HEK293 (cell line): Measurements from ENCODE around the gene KIF17.

Source experiments
- CTCF ChIA-PET: fragments of 350-600 bp; formaldehyde crosslinking; extraction: SDS; loops from one replicate; lab custom pipeline; 2021; ENCODE audit warnings: antibody characterized with exemption; lab: Yijun Ruan, JAX
- POLR2A ChIA-PET: fragments of 300-600 bp; formaldehyde crosslinking; extraction: SDS; loops from one replicate; lab custom pipeline; 2020; ENCODE audit warnings: antibody characterized with exemption, inconsistent platforms; lab: Yijun Ruan, JAX
- H3K27ac ChIP-seq: fragments of 200-500 bp; sonication (Bioruptor generic); 2 replicates; pipeline ENCODE4 v1.5.1; 2014; ENCODE audit warnings: low read depth, low read length, control low read depth, inconsistent platforms; ENCODE audit errors: extremely low read depth
- H3K36me3 ChIP-seq, 2 experiments: fragments of 200-500 bp in 1 of 2; sonication (Bioruptor generic) in 1 of 2; 1 replicate in 1 of 2; 2 replicates in 1 of 2; pipeline ENCODE4 v1.5.1; 2014 to 2017; ENCODE audit warnings: inconsistent platforms in 2 of 2, low read length in 2 of 2; ENCODE audit not compliant: control insufficient read depth in 2 of 2, insufficient read depth in 1 of 2
- H3K4me1 ChIP-seq: fragments of 200-500 bp; sonication (Bioruptor generic); 2 replicates; pipeline ENCODE4 v1.5.1; 2014; ENCODE audit warnings: mild to moderate bottlenecking, low read length, inconsistent platforms; ENCODE audit not compliant: control insufficient read depth, insufficient read depth
- H3K4me3 ChIP-seq: 2 replicates; pipeline ENCODE4 v1.5.1; 2011; ENCODE audit warnings: low read depth, mild to moderate bottlenecking, control low read depth, low read length, moderate library complexity
- H3K9me3 ChIP-seq: fragments of 200-500 bp; sonication (Bioruptor generic); 2 replicates; pipeline ENCODE4 v1.5.1; 2014; ENCODE audit warnings: low read depth, low read length, inconsistent platforms; ENCODE audit not compliant: control insufficient read depth, insufficient read depth
- ELK4 ChIP-seq: IDR thresholded peaks from 2 replicates; pipeline ENCODE4 v1.6.1; 2011; ENCODE audit warnings: mild to moderate bottlenecking, low read depth, low read length, borderline replicate concordance
- FEZF1 ChIP-seq: fragments of 450-650 bp; formaldehyde crosslinking; IDR thresholded peaks from 2 replicates; pipeline ENCODE4 v1.5.1; 2016; ENCODE audit warnings: missing biosample characterization, missing genetic modification characterization
- RBAK ChIP-seq: fragments of 450-650 bp; formaldehyde crosslinking; IDR thresholded peaks from 2 replicates; pipeline ENCODE4 v1.5.1; 2016; ENCODE audit warnings: missing biosample characterization, missing genetic modification characterization
- REPIN1 ChIP-seq: fragments of 450-650 bp; formaldehyde crosslinking; IDR thresholded peaks from 2 replicates; pipeline ENCODE4 v1.5.1; 2017; ENCODE audit warnings: missing biosample characterization, missing genetic modification characterization, low read depth
- SETDB1 ChIP-seq: IDR thresholded peaks from one replicate; pipeline ENCODE4 v1.6.1; 2017; ENCODE audit warnings: mild to moderate bottlenecking, low read length, moderate library complexity, mixed read lengths; ENCODE audit not compliant: insufficient read length
- ZBTB1 ChIP-seq: fragments of 450-650 bp; formaldehyde crosslinking; IDR thresholded peaks from 2 replicates; pipeline ENCODE4 v1.5.1; 2016; ENCODE audit warnings: missing biosample characterization, missing genetic modification characterization
- ZBTB10 ChIP-seq: fragments of 450-650 bp; formaldehyde crosslinking; IDR thresholded peaks from 2 replicates; pipeline ENCODE4 v1.5.1; 2016; ENCODE audit warnings: missing biosample characterization, missing genetic modification characterization
- ZBTB8A ChIP-seq: fragments of 450-650 bp; formaldehyde crosslinking; IDR thresholded peaks from 2 replicates; pipeline ENCODE4 v1.5.1; 2016; ENCODE audit warnings: missing biosample characterization, missing genetic modification characterization
- ZNF175 ChIP-seq: fragments of 450-650 bp; formaldehyde crosslinking; IDR thresholded peaks from 2 replicates; pipeline ENCODE4 v1.5.1; 2016; ENCODE audit warnings: missing biosample characterization, missing genetic modification characterization
- ZNF214 ChIP-seq: fragments of 450-650 bp; formaldehyde crosslinking; IDR thresholded peaks from 2 replicates; pipeline ENCODE4 v1.5.1; 2017; ENCODE audit warnings: missing biosample characterization, mild to moderate bottlenecking, missing genetic modification characterization, borderline replicate concordance
- ZNF341 ChIP-seq: fragments of 450-650 bp; formaldehyde crosslinking; IDR thresholded peaks from 2 replicates; pipeline ENCODE4; 2016; ENCODE audit warnings: low read depth, missing biosample characterization, missing genetic modification characterization
- ZNF521 ChIP-seq: fragments of 450-650 bp; formaldehyde crosslinking; IDR thresholded peaks from 2 replicates; pipeline ENCODE4 v1.5.1; 2017; ENCODE audit warnings: missing biosample characterization, mild to moderate bottlenecking, missing genetic modification characterization
- ZNF548 ChIP-seq: fragments of 450-650 bp; formaldehyde crosslinking; IDR thresholded peaks from 2 replicates; pipeline ENCODE4 v1.5.1; 2016; ENCODE audit warnings: missing biosample characterization, missing genetic modification characterization
- ZNF558 ChIP-seq: fragments of 450-650 bp; formaldehyde crosslinking; IDR thresholded peaks from 2 replicates; pipeline ENCODE4 v1.5.1; 2016; ENCODE audit warnings: missing biosample characterization, missing genetic modification characterization
- TF ChIP-seq, protein P1 (sequence below): fragments of 450-650 bp; formaldehyde crosslinking; IDR thresholded peaks from 2 replicates; pipeline ENCODE4 v1.5.1; 2016; ENCODE audit warnings: missing biosample characterization, missing genetic modification characterization
- TF ChIP-seq, protein P2 (sequence below): fragments of 450-650 bp; formaldehyde crosslinking; IDR thresholded peaks from 2 replicates; pipeline ENCODE4 v1.5.1; 2016; ENCODE audit warnings: missing biosample characterization, missing genetic modification characterization

Gene KIF17

GRCh38 chr1:20723537-20724363, 5.9 kb upstream of the KIF17 start:
- no peaks in the 10 kb centered on the region for H3K4me1 ChIP-seq
- no peaks in the 10 kb centered on the region for H3K36me3 ChIP-seq
- TF ChIP-seq ELK4 (no peak), ZNF341 (tag by site-specific recombination) (no peak), SETDB1 (no peak), ZBTB1 (no peak)
- H3K9me3 ChIP-seq = no peaks in the 10 kb centered on the region
- ChIA-PET POLR2A (no interaction called here), CTCF (no interaction called here)
- H3K27ac ChIP-seq = no peak overlapping the region
- H3K4me3 ChIP-seq = no peak overlapping the region

DNA sequence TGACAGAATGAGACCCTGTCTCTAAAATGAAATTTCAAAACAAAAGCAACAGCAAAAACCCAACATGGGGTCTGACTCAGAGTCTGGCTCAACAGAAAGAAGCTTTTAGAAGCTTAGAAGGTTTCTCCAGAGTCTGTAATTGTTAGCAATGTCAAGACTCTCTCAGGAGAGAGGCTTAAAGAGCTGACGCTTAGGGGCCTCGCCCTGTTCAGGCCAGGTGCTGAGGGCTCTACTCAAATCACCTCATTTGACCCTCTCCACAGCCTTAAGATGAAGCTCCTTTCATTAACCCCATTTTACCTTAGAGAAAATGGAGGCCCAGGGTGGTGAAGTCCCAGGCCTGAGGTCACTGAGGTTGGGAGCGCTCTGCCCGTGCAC, 5.3 kb upstream of the KIF17 start:
- Histone ChIP-seq H3K9me3 (no peaks in the 10 kb centered on the region), H3K4me1 (no peaks in the 10 kb centered on the region), H3K4me3 (no peak overlapping the region), H3K27ac (no peak overlapping the region), H3K36me3 (no peaks in the 10 kb centered on the region)
- TF ChIP-seq ZBTB10 (tag by site-specific recombination) = no peak
- TF ChIP-seq, protein P1, sequence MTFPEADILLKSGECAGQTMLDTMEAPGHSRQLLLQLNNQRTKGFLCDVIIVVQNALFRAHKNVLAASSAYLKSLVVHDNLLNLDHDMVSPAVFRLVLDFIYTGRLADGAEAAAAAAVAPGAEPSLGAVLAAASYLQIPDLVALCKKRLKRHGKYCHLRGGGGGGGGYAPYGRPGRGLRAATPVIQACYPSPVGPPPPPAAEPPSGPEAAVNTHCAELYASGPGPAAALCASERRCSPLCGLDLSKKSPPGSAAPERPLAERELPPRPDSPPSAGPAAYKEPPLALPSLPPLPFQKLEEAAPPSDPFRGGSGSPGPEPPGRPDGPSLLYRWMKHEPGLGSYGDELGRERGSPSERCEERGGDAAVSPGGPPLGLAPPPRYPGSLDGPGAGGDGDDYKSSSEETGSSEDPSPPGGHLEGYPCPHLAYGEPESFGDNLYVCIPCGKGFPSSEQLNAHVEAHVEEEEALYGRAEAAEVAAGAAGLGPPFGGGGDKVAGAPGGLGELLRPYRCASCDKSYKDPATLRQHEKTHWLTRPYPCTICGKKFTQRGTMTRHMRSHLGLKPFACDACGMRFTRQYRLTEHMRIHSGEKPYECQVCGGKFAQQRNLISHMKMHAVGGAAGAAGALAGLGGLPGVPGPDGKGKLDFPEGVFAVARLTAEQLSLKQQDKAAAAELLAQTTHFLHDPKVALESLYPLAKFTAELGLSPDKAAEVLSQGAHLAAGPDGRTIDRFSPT (tag by site-specific recombination) = no peak
- TF ChIP-seq, protein P2, sequence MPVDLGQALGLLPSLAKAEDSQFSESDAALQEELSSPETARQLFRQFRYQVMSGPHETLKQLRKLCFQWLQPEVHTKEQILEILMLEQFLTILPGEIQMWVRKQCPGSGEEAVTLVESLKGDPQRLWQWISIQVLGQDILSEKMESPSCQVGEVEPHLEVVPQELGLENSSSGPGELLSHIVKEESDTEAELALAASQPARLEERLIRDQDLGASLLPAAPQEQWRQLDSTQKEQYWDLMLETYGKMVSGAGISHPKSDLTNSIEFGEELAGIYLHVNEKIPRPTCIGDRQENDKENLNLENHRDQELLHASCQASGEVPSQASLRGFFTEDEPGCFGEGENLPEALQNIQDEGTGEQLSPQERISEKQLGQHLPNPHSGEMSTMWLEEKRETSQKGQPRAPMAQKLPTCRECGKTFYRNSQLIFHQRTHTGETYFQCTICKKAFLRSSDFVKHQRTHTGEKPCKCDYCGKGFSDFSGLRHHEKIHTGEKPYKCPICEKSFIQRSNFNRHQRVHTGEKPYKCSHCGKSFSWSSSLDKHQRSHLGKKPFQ = no peak
- TF ChIP-seq RBAK (tag by site-specific recombination) = no peak
- CTCF ChIA-PET = no interaction called here
- POLR2A ChIA-PET = no interaction called here

DNA sequence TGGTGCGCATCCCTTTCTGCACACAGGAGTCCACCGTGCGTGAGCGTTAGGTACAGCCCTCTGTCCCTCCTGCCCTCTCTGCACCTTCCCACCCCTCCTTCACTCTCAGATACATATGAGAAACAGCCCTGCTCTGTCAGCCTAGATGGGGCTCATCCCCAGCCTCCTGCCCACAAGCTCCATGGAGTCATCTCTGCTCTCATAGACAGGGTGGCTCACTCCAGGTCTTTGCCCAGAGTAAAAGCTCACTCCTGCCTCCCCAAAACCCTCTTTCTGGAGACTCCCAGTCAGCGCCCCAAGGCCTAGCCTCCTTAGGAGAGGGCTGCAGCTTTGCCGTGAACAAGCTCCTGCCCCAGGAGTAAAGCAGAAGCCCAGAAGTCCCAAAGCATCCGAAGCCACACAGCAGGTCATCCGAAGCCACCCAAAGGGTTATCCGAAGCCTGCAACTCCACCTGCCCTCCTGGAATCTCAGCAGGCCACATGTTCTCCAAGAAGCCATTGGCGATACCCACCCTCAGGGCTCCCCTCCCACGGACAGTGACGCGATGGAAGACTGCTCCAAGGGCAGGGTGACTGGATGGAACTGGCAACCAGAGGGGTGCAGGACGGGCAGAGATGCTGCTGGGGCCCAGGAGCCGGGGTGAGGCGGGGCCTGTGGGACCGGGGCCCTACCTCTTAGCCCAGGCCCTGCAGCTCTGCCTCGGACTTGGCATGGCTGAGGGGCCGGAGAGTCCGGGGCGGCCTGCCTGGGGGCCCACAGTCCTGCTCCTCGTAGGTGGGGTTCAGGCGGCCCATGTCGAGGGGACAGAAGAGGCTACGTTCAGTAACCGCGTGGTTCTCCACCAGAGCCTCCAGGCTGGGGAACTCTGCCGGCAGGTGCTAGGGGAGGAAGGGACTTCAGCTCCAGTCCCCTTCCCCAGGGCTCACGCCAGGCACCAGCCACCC, 3.6 kb upstream of the KIF17 start:
- Histone ChIP-seq H3K27ac (no peak overlapping the region), H3K36me3 (no peaks in the 10 kb centered on the region), H3K9me3 (no peaks in the 10 kb centered on the region), H3K4me3 (no peak overlapping the region), H3K4me1 (no peaks in the 10 kb centered on the region)
- POLR2A ChIA-PET = interaction anchor here (0.6 kb wide), 1 partner anchor 627 kb away, joined by 5 read pairs; no protein-coding TSS in a partner anchor
- CTCF ChIA-PET = interaction anchor here (0.7 to 1.2 kb wide), 2 partner anchors 12 to 228 kb away, joined by 3 to 4 read pairs; no protein-coding TSS in a partner anchor
- TF ChIP-seq ZNF175 (tag by site-specific recombination) = no peak
- TF ChIP-seq ZNF341 (tag by site-specific recombination) = no peak
- no peak for TF ChIP-seq ZNF521
- no peak for TF ChIP-seq ZNF214 (tag by site-specific recombination)
- TF ChIP-seq FEZF1 (tag by site-specific recombination) = no peak
- TF ChIP-seq ZNF558 (tag by site-specific recombination) = no peak
- TF ChIP-seq ZBTB8A = no peak
- TF ChIP-seq REPIN1 = no peak
- no peak for TF ChIP-seq ZNF548 (tag by site-specific recombination)
